ENCODE measurements around the gene OR4S1.
"Not testable (repeated sequence)": the region's sequence is repeated elsewhere in the genome, so short reads cannot be mapped to it uniquely, and the experiment has no call there.

OR4S1 gene

DNA sequence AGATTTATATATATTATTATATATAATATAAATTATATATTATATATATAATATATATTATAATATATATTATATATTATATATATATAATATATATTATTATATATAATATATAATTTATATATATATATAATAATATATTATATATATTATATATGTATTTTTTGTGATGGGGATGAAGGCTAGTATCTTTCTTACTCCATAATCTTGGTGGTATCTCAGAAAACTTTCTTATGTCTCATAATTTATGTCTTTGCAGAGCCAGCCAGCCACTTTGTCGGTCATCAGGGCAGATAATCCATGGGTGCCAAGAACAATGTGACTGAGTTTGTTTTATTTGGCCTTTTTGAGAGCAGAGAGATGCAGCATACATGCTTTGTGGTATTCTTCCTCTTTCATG lies at the start of gene OR4S1:
Gene OR4S1 (plus strand): TSS at position 301 of the 400 bp plus-strand sequence. CDS start 0 bp downstream, at position 301.
- TF ChIP-seq ZNF274 (IDR thresholded peaks at IDR 0.05; ENCODE audit: low read depth, low read length), result no peak

GRCh38 chr11:48261600-48261999 lies 44.4 kb upstream of the OR4S1 start:
- TF ChIP-seq ZNF274 (IDR thresholded peaks at IDR 0.05; ENCODE audit: low read depth, low read length), result no peak
- no peak overlapping the region for H3K4me3 ChIP-seq (ENCODE audit: low read length)

More for the DNA sequence above, at the start of gene OR4S1:
- no peak within 1 kb of the TSS for H3K4me3 ChIP-seq (ENCODE audit: low read length)

DNA sequence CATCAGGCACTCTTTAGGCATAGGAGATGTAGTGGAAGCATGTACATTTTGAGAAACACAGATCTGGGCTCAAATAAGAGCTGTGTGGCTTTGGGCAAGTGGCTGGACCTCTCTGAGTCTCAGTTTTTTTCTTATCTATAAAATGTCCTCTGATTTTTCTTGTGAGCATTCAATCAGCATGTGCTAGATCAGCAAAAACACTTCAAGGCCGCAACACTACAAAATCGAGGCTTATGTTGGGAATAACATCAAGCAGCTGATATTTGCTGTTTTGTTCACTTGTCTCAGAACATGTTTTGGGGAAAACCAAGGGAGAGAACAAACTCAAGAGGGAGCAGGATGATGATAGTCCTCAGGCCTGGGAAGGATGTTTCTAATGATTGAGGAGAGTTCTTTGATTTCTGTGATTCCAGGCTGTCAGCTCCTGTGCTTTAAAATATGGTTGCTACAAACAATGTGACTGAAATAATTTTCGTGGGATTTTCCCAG lies 42.6 kb upstream of the OR4S1 start, which contains the start of gene OR4X1:
Gene OR4X1 (plus strand): TSS at position 439 of the 489 bp plus-strand sequence. CDS start 0 bp downstream, at position 439.
- no peak within 1 kb of the TSS for H3K4me3 ChIP-seq (ENCODE audit: low read length)

DNA sequence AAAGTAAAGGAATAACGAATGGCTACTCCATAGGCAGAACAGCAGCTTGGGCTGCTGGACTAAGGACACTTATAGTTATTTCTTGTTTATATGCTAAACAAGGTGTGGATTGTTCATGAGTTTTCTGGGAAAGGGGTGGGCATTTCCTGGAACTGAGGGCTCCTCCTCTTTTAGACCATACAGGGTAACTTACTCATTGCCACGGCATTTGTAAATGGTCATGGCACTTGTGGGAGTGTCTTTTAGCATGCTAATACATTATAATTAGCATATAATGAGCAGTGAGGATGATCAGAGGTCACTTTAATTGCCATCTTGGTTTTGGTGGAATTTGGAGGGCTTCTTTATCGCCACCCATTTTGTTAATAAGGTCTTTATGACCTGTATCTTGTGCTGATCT lies 35.4 kb upstream of the OR4S1 start:
- H3K4me3 ChIP-seq (ENCODE audit: low read length), result no peak overlapping the region
- no peak for TF ChIP-seq ZNF274 (IDR thresholded peaks at IDR 0.05; ENCODE audit: low read depth, low read length)

More for the DNA sequence above, 42.6 kb upstream of the OR4S1 start, which contains the start of gene OR4X1:
- TF ChIP-seq ZNF274 (IDR thresholded peaks at IDR 0.05; ENCODE audit: low read depth, low read length), result no peak

- no peak overlapping the region for H3K4me3 ChIP-seq (ENCODE audit: low read length)
- no peak for TF ChIP-seq ZNF274 (IDR thresholded peaks at IDR 0.05; ENCODE audit: low read depth, low read length)
Measured at GRCh38 chr11:48272606-48273005, 33.4 kb upstream of the OR4S1 start.

DNA sequence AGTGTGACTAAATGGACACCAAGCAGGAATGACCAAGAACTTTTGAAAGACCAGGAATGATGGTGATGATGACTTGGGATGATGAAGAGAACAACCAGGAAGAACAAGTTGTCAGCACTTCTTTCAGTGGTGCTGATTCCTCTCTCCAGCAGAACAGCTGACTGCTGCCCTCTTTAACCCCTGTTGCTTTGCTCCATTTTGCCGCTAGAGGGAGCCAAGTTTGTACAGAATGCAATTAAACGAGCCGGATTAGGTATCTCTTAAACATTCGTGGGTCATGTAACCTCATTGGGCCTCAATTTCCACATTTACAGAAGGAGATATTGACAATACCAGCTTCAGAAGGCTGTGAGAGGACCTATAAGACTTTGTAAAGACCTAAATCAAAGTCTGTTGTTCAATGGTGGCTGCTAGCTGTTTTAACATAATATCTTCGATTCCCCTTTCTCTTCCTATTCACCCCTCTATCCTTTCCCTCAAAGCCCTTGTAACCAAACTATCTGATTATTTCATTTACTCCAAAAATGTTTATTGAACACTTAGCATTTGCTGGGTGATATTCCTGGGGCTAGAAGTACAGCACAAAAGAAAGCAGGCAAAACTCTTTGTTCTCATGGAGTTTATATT lies 1.9 kb downstream of the OR4S1 start:
- H3K4me3 ChIP-seq (ENCODE audit: low read length), result no peak overlapping the region
- TF ChIP-seq ZNF274 (IDR thresholded peaks at IDR 0.05; ENCODE audit: low read depth, low read length), result no peak

- not testable (repeated sequence) for H3K4me3 ChIP-seq (ENCODE audit: low read length)
Measured at GRCh38 chr11:48313590-48313989, 7.6 kb downstream of the OR4S1 start.

- H3K4me3 ChIP-seq (ENCODE audit: low read length), result not testable (repeated sequence)
Measured at GRCh38 chr11:48319813-48320212, 13.8 kb downstream of the OR4S1 start.

GRCh38 chr11:48324620-48325019 lies 18.6 kb downstream of the OR4S1 start, which contains the start of gene OR4C3:
Gene OR4C3 (plus strand): TSS chr11:48324920. CDS start chr11:48325022, 102 bp downstream.
- not testable (repeated sequence) for H3K4me3 ChIP-seq (ENCODE audit: low read length)

GRCh38 chr11:48341466-48341865 lies 35.4 kb downstream of the OR4S1 start:
- H3K4me3 ChIP-seq (ENCODE audit: low read length), result no peak overlapping the region
- TF ChIP-seq ZNF274 (IDR thresholded peaks at IDR 0.05; ENCODE audit: low read depth, low read length), result no peak

GRCh38 chr11:48342505-48342904 lies 36.5 kb downstream of the OR4S1 start:
- H3K4me3 ChIP-seq (ENCODE audit: low read length), result not testable (repeated sequence)

GRCh38 chr11:48346286-48346685 lies 40.3 kb downstream of the OR4S1 start:
- not testable (repeated sequence) for H3K4me3 ChIP-seq (ENCODE audit: low read length)

DNA sequence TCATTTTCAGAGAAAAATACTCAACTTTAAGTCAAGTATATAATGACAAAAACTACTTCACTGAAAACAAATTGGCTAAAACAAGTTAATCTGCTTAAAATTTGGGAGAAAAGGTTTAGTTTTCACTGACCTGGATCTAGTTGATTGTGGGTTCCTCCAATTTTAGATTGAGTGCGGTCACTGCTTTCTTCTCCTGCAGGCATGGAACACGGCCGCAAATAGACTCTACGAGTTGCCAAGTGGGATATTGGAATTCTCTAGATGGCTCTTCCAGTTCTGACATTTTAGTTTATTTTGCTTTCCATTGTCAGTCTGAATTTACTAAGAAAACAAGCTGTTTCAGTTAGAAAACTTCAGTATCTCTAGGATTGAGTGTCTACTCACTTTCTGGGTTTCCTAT lies 48.0 kb downstream of the OR4S1 start:
- no peak for TF ChIP-seq ZNF274 (IDR thresholded peaks at IDR 0.05; ENCODE audit: low read depth, low read length)
- no peak overlapping the region for H3K4me3 ChIP-seq (ENCODE audit: low read length)

DNA sequence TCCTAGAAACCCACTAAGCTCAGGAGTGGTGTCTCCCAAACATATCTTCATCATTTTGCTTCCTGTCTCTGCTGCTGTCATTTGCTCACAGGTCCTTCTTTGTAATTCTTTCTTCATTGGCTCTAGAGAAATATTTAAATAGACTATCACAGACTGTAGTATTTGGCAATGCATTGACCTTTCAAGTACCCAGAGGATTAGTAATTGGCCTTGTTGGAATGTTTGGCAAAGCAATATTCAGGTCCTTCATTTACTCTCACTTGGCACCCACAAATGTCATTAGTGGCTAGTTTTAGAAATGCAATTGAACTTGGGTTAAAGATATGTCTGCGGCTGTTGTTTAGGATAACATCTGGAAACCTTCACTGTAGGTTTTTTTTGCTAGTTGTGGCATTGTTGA lies 48.7 kb downstream of the OR4S1 start:
- H3K4me3 ChIP-seq (ENCODE audit: low read length), result no peak overlapping the region
- no peak for TF ChIP-seq ZNF274 (IDR thresholded peaks at IDR 0.05; ENCODE audit: low read depth, low read length)
